Right forelimb (tissue), 1 donor: Measurements from ENCODE around the gene KRT84.

ENCODE experiments used
- DNase-seq: peaks from one replicate; pipeline ENCODE4 v3.0.0-alpha.2; 2018

KRT84 gene

GRCh38 chr12:52383331-52383730 lies 2.1 kb downstream of the KRT84 start:
- no peak for DNase-seq

- DNase-seq, result no peak
These were observed 2.6 kb downstream of the KRT84 start for GRCh38 chr12:52382854-52383253.

- DNase-seq, result no peak
These were observed 4.2 kb downstream of the KRT84 start for GRCh38 chr12:52381206-52381605.

- no peak for DNase-seq
These were observed 5.2 kb downstream of the KRT84 start for GRCh38 chr12:52380271-52380694.

GRCh38 chr12:52379536-52379935 lies 5.9 kb downstream of the KRT84 start:
- DNase-seq, result no peak

- DNase-seq, result no peak
These were observed 7.4 kb downstream of the KRT84 start for GRCh38 chr12:52378091-52378490.

GRCh38 chr12:52377266-52377665 lies 8.2 kb downstream of the KRT84 start:
- DNase-seq, result no peak

- DNase-seq, result peak; percentile 88
These were observed 13.0 kb downstream of the KRT84 start for GRCh38 chr12:52372216-52373154.

- no peak for DNase-seq
These were observed 13.7 kb downstream of the KRT84 start for GRCh38 chr12:52371716-52372115.

GRCh38 chr12:52370926-52371608 lies 14.4 kb downstream of the KRT84 start:
- DNase-seq, result peak; percentile 75

GRCh38 chr12:52369809-52370208 lies 15.6 kb downstream of the KRT84 start:
- DNase-seq, result no peak

GRCh38 chr12:52369211-52369610 lies 16.2 kb downstream of the KRT84 start:
- no peak for DNase-seq

GRCh38 chr12:52368508-52368907 lies 16.9 kb downstream of the KRT84 start:
- no peak for DNase-seq

GRCh38 chr12:52367876-52368275 lies 17.6 kb downstream of the KRT84 start:
- no peak for DNase-seq

GRCh38 chr12:52366738-52367485 lies 18.5 kb downstream of the KRT84 start, which contains the start of gene KRT85:
Gene KRT85 (minus strand): TSS chr12:52367481. CDS start chr12:52367405, 76 bp downstream.
- no peak for DNase-seq

GRCh38 chr12:52364901-52365489 lies 20.5 kb downstream of the KRT84 start:
- no peak for DNase-seq

- DNase-seq, result no peak
These were observed 21.4 kb downstream of the KRT84 start for GRCh38 chr12:52364061-52364460.

- DNase-seq, result no peak
These were observed 22.3 kb downstream of the KRT84 start for GRCh38 chr12:52363111-52363679.

- no peak for DNase-seq
These were observed 23.2 kb downstream of the KRT84 start for GRCh38 chr12:52362118-52362726.

- no peak for DNase-seq
These were observed 23.9 kb downstream of the KRT84 start for GRCh38 chr12:52361553-52361952.

- no peak for DNase-seq
These were observed 24.7 kb downstream of the KRT84 start for GRCh38 chr12:52360663-52361271.
